ENCODE data around the gene DNAI1.

DNA sequence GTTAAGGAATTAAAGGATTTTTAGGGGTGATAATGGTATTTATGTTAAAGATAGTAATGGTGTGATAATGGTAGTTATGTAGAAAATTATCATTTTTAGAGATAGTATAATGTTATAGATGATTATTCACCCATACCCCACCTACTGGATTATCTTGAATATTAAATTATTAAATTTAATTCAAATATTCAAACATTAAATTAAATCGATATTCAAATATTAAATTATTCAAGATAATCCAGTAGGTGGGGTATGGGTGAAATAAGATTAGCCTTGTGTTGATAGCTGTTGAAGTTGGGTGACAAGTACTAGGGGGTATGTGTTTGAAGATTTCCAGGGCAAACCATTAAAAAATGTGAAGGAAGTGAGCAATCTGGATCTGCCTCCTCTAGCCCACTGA lies 15.8 kb upstream of the DNAI1 start:
- TF ChIP-seq, protein P1, sequence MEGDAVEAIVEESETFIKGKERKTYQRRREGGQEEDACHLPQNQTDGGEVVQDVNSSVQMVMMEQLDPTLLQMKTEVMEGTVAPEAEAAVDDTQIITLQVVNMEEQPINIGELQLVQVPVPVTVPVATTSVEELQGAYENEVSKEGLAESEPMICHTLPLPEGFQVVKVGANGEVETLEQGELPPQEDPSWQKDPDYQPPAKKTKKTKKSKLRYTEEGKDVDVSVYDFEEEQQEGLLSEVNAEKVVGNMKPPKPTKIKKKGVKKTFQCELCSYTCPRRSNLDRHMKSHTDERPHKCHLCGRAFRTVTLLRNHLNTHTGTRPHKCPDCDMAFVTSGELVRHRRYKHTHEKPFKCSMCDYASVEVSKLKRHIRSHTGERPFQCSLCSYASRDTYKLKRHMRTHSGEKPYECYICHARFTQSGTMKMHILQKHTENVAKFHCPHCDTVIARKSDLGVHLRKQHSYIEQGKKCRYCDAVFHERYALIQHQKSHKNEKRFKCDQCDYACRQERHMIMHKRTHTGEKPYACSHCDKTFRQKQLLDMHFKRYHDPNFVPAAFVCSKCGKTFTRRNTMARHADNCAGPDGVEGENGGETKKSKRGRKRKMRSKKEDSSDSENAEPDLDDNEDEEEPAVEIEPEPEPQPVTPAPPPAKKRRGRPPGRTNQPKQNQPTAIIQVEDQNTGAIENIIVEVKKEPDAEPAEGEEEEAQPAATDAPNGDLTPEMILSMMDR (IDR thresholded peaks at IDR 0.05): no peak
- no peak for TF ChIP-seq ZC3H11A (IDR thresholded peaks at IDR 0.05)
- TF ChIP-seq, protein P2, sequence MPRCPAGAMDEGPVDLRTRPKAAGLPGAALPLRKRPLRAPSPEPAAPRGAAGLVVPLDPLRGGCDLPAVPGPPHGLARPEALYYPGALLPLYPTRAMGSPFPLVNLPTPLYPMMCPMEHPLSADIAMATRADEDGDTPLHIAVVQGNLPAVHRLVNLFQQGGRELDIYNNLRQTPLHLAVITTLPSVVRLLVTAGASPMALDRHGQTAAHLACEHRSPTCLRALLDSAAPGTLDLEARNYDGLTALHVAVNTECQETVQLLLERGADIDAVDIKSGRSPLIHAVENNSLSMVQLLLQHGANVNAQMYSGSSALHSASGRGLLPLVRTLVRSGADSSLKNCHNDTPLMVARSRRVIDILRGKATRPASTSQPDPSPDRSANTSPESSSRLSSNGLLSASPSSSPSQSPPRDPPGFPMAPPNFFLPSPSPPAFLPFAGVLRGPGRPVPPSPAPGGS (IDR thresholded peaks at IDR 0.05): no peak
- TF ChIP-seq ZFP36 (IDR thresholded peaks at IDR 0.05; ENCODE audit: borderline replicate concordance, partially characterized antibody): no peak
- no peak for TF ChIP-seq CEBPB (IDR thresholded peaks at IDR 0.05)
- TF ChIP-seq EP300 (IDR thresholded peaks at IDR 0.05): no peak
- TF ChIP-seq POLR2A (IDR thresholded peaks at IDR 0.05; ENCODE audit: low read length): no peak
- no peak for TF ChIP-seq JUN (IDR thresholded peaks at IDR 0.05)
- no peak for TF ChIP-seq NPAS2 (CRISPR knock-in tag; IDR thresholded peaks at IDR 0.05; ENCODE audit: borderline replicate concordance)
- no peak for TF ChIP-seq JUNB (IDR thresholded peaks at IDR 0.05)
- TF ChIP-seq BHLHE40 (IDR thresholded peaks at IDR 0.05; ENCODE audit: low read depth, low read length): no peak
- no peak for TF ChIP-seq POLR2AphosphoS2 (conservative IDR thresholded peaks at IDR 0.05; ENCODE audit: low read length)
- TF ChIP-seq HEYL (CRISPR knock-in tag; IDR thresholded peaks at IDR 0.05): no peak
- no peak for TF ChIP-seq RAD21 (conservative IDR thresholded peaks at IDR 0.05 in 1 of 2, IDR thresholded peaks at IDR 0.05 in 1 of 2)
